Measurements from ENCODE around the gene KLHL18.

The KLHL18 gene

DNA sequence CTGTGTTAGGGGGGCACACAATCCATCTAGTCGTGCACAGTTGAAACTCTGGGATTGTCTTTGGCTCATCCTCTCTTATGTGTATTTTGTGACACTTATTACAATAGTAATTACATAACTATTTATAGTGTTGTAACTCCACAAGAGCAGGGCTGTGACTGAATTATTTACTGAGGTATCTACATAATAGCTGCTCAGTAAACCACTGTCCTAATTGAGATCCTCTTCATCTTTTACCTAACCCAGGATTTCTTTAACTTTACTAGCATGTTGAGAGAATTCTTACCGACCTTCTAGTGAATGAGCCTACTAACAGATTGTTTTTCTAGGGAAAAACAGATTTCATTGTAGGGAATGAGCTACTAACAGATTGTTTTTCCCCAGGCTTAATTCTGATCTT, 11.1 kb downstream of the KLHL18 start:
- ChIA-PET POLR2A (interaction anchor here (0.8 kb wide), 1 partner anchor 11 kb away, joined by 3 read pairs; the partner anchor contains the start of genes KIF9 and KLHL18), CTCF (no interaction called here)
- DNase-seq (ENCODE audit: extremely low spot score): no peak
- TF ChIP-seq ZNF384 (IDR thresholded peaks at IDR 0.05) (no peak), FOXM1 (IDR thresholded peaks at IDR 0.05; ENCODE audit: borderline replicate concordance) (no peak), SUZ12 (IDR thresholded peaks at IDR 0.05) (no peak), LEF1 (IDR thresholded peaks at IDR 0.05; ENCODE audit: borderline replicate concordance) (no peak), NFRKB (IDR thresholded peaks at IDR 0.05) (no peak), FOXK2 (IDR thresholded peaks at IDR 0.05) (no peak), HDGF (IDR thresholded peaks at IDR 0.05; ENCODE audit: borderline replicate concordance) (no peak), FOXA1 (IDR thresholded peaks at IDR 0.05) (no peak), CTBP1 (IDR thresholded peaks at IDR 0.05; ENCODE audit: borderline replicate concordance) (no peak), ARNT (IDR thresholded peaks at IDR 0.05) (no peak), ELF4 (IDR thresholded peaks at IDR 0.05) (no peak)
- TF ChIP-seq, protein P1, sequence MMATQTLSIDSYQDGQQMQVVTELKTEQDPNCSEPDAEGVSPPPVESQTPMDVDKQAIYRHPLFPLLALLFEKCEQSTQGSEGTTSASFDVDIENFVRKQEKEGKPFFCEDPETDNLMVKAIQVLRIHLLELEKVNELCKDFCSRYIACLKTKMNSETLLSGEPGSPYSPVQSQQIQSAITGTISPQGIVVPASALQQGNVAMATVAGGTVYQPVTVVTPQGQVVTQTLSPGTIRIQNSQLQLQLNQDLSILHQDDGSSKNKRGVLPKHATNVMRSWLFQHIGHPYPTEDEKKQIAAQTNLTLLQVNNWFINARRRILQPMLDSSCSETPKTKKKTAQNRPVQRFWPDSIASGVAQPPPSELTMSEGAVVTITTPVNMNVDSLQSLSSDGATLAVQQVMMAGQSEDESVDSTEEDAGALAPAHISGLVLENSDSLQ (IDR thresholded peaks at IDR 0.05): no peak

DNA sequence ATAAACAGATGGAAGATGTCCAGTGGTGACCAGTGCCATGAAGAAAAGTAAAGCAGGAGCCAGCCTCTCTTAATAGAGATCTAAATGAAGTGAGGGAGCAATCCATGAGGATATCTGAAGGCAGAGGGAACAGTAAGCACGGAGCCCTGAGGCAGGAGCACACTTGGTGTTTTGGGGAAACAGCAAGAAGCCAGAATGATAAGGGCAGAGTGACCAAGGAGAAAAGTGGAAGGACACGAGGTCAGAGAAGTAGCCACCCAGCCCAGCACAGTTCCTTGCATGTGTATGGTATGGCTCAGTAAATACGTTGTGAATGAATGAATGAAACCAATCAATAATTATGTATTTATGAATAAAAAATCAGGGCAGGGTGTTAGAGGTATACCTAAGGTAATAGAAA, 11.6 kb downstream of the KLHL18 start:
- POLR2A ChIA-PET: interaction anchor here (0.8 kb wide), 1 partner anchor 11 kb away, joined by 3 read pairs; the partner anchor contains the start of genes KIF9 and KLHL18
- DNase-seq (ENCODE audit: extremely low spot score): no peak
- TF ChIP-seq LEF1 (IDR thresholded peaks at IDR 0.05; ENCODE audit: borderline replicate concordance) (no peak), SP1 (IDR thresholded peaks at IDR 0.05) (no peak), L3MBTL2 (conservative IDR thresholded peaks at IDR 0.05) (no peak), TARDBP (IDR thresholded peaks at IDR 0.05) (no peak), FOXA1 (IDR thresholded peaks at IDR 0.05) (no peak), ELF4 (IDR thresholded peaks at IDR 0.05) (no peak), BHLHE40 (IDR thresholded peaks at IDR 0.05; ENCODE audit: borderline replicate concordance) (no peak), CTBP1 (IDR thresholded peaks at IDR 0.05; ENCODE audit: borderline replicate concordance) (no peak), NFRKB (IDR thresholded peaks at IDR 0.05) (no peak), SUZ12 (IDR thresholded peaks at IDR 0.05) (no peak), ARNT (IDR thresholded peaks at IDR 0.05) (no peak), HDGF (IDR thresholded peaks at IDR 0.05; ENCODE audit: borderline replicate concordance) (no peak), ZNF384 (IDR thresholded peaks at IDR 0.05) (no peak), FOXK2 (IDR thresholded peaks at IDR 0.05) (no peak), FOXM1 (IDR thresholded peaks at IDR 0.05; ENCODE audit: borderline replicate concordance) (no peak)
- TF ChIP-seq, protein P1 (IDR thresholded peaks at IDR 0.05): no peak
- CTCF ChIA-PET: no interaction called here

DNA sequence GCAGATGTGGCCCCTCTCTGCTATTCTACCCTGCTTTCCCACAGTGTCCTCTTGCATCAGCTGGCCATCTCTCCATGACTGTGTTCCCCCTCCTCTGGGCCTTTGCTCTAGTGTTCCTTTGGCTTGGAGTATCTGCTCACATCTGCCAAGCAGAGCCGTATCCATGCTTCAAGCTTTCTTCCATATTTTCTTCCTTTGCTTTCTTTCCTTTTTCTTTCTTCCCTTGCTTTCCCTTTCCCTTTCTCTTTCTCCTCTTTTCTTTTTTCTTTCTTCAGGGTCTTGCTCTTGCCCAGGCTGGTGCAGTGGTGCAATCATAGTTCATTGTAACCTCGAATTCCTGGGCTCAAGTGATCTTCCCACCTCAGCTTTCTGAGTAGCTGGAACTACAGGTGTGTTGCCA, 12.6 kb downstream of the KLHL18 start:
- DNase-seq (ENCODE audit: extremely low spot score): no peak
- ChIA-PET CTCF (no interaction called here), POLR2A (no interaction called here)
- TF ChIP-seq FOXA1 (IDR thresholded peaks at IDR 0.05) (no peak), BHLHE40 (IDR thresholded peaks at IDR 0.05; ENCODE audit: borderline replicate concordance) (no peak), SUZ12 (IDR thresholded peaks at IDR 0.05) (no peak), L3MBTL2 (conservative IDR thresholded peaks at IDR 0.05) (no peak), CTBP1 (IDR thresholded peaks at IDR 0.05; ENCODE audit: borderline replicate concordance) (no peak), ARNT (IDR thresholded peaks at IDR 0.05) (no peak), TARDBP (IDR thresholded peaks at IDR 0.05) (no peak), FOXM1 (IDR thresholded peaks at IDR 0.05; ENCODE audit: borderline replicate concordance) (no peak), ELF4 (IDR thresholded peaks at IDR 0.05) (no peak), NFRKB (IDR thresholded peaks at IDR 0.05) (no peak), SP1 (IDR thresholded peaks at IDR 0.05) (no peak), HDGF (IDR thresholded peaks at IDR 0.05; ENCODE audit: borderline replicate concordance) (no peak)
- TF ChIP-seq, protein P1 (IDR thresholded peaks at IDR 0.05): no peak

DNA sequence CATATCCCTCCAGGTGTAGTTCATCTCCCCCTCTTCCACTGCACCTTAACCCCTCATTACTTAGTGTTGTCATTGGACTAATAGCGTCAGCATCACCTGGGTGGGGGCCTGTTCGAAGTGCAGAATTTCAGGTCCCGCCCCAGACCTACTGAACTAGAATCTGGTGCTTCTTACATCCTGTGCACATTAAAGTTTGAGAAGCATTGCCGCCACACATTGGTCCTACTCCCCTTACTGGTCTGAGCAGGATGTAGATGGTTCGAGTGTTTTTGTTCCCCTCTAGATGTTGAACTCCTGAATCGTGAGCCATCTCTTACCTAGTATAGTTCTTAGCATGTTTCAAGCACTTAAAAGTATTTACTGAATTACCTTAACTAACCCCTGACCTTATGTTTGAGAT, 13.2 kb downstream of the KLHL18 start:
- DNase-seq (ENCODE audit: extremely low spot score): no peak
- TF ChIP-seq HDGF (IDR thresholded peaks at IDR 0.05; ENCODE audit: borderline replicate concordance): no peak
- TF ChIP-seq ELF4 (IDR thresholded peaks at IDR 0.05): no peak
- TF ChIP-seq ARNT (IDR thresholded peaks at IDR 0.05): no peak
- TF ChIP-seq SUZ12 (IDR thresholded peaks at IDR 0.05): no peak
- no peak for TF ChIP-seq SP1 (IDR thresholded peaks at IDR 0.05)
- no peak for TF ChIP-seq FOXM1 (IDR thresholded peaks at IDR 0.05; ENCODE audit: borderline replicate concordance)
- no peak for TF ChIP-seq TARDBP (IDR thresholded peaks at IDR 0.05)
- TF ChIP-seq L3MBTL2 (conservative IDR thresholded peaks at IDR 0.05): no peak
- no peak for TF ChIP-seq FOXK2 (IDR thresholded peaks at IDR 0.05)
- TF ChIP-seq ZNF384 (IDR thresholded peaks at IDR 0.05): no peak
- TF ChIP-seq LEF1 (IDR thresholded peaks at IDR 0.05; ENCODE audit: borderline replicate concordance): no peak
- TF ChIP-seq FOXA1 (IDR thresholded peaks at IDR 0.05): no peak
- TF ChIP-seq, protein P1 (IDR thresholded peaks at IDR 0.05): no peak
- no peak for TF ChIP-seq NFRKB (IDR thresholded peaks at IDR 0.05)
- no peak for TF ChIP-seq BHLHE40 (IDR thresholded peaks at IDR 0.05; ENCODE audit: borderline replicate concordance)
- no peak for TF ChIP-seq CTBP1 (IDR thresholded peaks at IDR 0.05; ENCODE audit: borderline replicate concordance)
- ChIA-PET POLR2A (no interaction called here), CTCF (no interaction called here)

DNA sequence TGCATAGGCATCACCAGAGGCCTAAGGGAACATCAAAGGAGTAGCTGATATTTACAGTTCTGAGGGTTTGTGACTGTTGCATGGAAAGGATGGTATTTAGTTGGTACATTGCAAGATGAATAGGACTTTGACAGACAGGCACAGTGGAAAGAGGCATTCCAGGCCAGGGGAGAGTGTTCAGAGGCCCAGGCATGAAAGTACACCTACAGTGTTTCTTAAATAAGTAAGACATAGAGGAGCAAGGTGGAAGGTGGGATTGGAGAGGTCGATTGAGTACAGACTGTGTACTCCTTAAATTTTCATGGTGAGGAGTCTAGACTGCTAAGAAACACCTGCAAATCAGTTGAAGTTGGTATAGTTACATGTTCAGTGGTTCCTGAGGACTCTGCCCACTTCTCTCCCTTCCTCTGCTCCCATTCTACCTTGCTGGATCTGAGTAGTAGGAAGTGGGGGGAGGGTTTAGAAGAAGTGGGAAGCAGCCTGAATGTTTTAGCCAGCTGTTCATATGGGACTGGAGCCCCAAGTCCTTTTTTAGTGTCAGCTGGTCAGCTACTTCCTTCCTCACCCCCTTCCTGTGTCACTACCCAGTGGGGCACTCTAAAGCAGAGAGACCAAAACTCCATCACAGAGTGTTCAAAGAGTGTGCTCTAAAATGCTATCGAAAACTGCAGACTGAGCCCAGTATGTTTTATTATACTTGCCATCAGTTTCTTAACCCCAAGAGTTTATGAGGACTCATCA, 14.0 kb downstream of the KLHL18 start:
- no peak for TF ChIP-seq TARDBP (IDR thresholded peaks at IDR 0.05)
- TF ChIP-seq ARNT (IDR thresholded peaks at IDR 0.05): no peak
- TF ChIP-seq LEF1 (IDR thresholded peaks at IDR 0.05; ENCODE audit: borderline replicate concordance): no peak
- TF ChIP-seq, protein P1 (IDR thresholded peaks at IDR 0.05): no peak
- no peak for TF ChIP-seq CTBP1 (IDR thresholded peaks at IDR 0.05; ENCODE audit: borderline replicate concordance)
- TF ChIP-seq HDGF (IDR thresholded peaks at IDR 0.05; ENCODE audit: borderline replicate concordance): no peak
- no peak for TF ChIP-seq L3MBTL2 (conservative IDR thresholded peaks at IDR 0.05)
- no peak for TF ChIP-seq FOXK2 (IDR thresholded peaks at IDR 0.05)
- no peak for TF ChIP-seq NFRKB (IDR thresholded peaks at IDR 0.05)
- TF ChIP-seq SUZ12 (IDR thresholded peaks at IDR 0.05): no peak
- no peak for DNase-seq (ENCODE audit: extremely low spot score)
- POLR2A ChIA-PET: no interaction called here
- CTCF ChIA-PET: interaction anchor here (1.0 kb wide), 1 partner anchor 27 kb away, joined by 4 read pairs; no protein-coding TSS in a partner anchor
